Thoracic aorta (tissue), 2 donors: ENCODE results near the gene RUVBL2. TPM values are rescaled to one million over a fixed set of nuclear protein-coding genes. Genes with fewer than 3 reads are reported as not detected.

Experiments used
- ATAC-seq: fragments of 150-250 bp; one replicate; pipeline ENCODE4 v1.8.0; 2017; ENCODE audit warnings: low read depth; ENCODE audit not compliant: insufficient number of reproducible peaks, low FRiP score
- DNase-seq: peaks from one replicate; pipeline ENCODE4 v3.0.0-alpha.2; 2020; ENCODE audit warnings: low spot score
- H3K27ac ChIP-seq, 2 donors: fragments of 200-600 bp; sonication (generic); 1 replicate in 1 of 2; 2 replicates in 1 of 2; pipeline ENCODE4 v1.5.1; 2016; ENCODE audit warnings: mild to moderate bottlenecking in 2 of 2, moderate library complexity in 2 of 2
- H3K27me3 ChIP-seq: fragments of 200-600 bp; sonication (generic); replicated peaks from 2 replicates; pipeline ENCODE4 v1.6.0; 2016; ENCODE audit warnings: mild to moderate bottlenecking; ENCODE audit not compliant: insufficient read depth
- H3K36me3 ChIP-seq: fragments of 200-600 bp; sonication (generic); one replicate; pipeline ENCODE4 v1.5.1; 2016
- H3K4me1 ChIP-seq, 2 donors: fragments of 200-600 bp; sonication (generic); 1 replicate in 1 of 2; 2 replicates in 1 of 2; pipeline versions ENCODE4 v1.5.1 to v1.6.0; 2016; ENCODE audit warnings: low read depth in 2 of 2, mild to moderate bottlenecking in 1 of 2; ENCODE audit not compliant: control insufficient read depth in 1 of 2
- H3K4me3 ChIP-seq: fragments of 200-600 bp; sonication (generic); 2 replicates; pipeline ENCODE4 v1.5.1; 2016; ENCODE audit warnings: mild to moderate bottlenecking
- H3K9me3 ChIP-seq: fragments of 200-600 bp; sonication (generic); 2 replicates; pipeline ENCODE4 v1.5.1; 2016
- total RNA-seq, 2 donors: library from RNA; depleted of rRNA; stranded (reverse); fragments of >200 nt; gene quantifications; one replicate each; pipeline versions ENCODE4 v1.1.0 to v1.2.3, GENCODE V29; 2016
- TF ChIP-seq, protein P1 (sequence below): fragments of 200-600 bp; sonication (generic); IDR thresholded peaks from one replicate; pipeline ENCODE4 v1.5.1; 2019; ENCODE audit warnings: antibody characterized with exemption

RUVBL2 gene
- total RNA-seq, 2 donors from 2014 or later: 51.6 to 52.3 TPM

GRCh38 chr19:48975947-48976847, 17.5 kb upstream of the RUVBL2 start:
- no peak overlapping the region for H3K4me3 ChIP-seq
- H3K27ac ChIP-seq: peak overlapping the region; percentile 5 to 38
- no peaks in the 10 kb centered on the region for H3K9me3 ChIP-seq
- peaks cover 42% of the 10 kb centered on the region for H3K36me3 ChIP-seq
- TF ChIP-seq, protein P1, sequence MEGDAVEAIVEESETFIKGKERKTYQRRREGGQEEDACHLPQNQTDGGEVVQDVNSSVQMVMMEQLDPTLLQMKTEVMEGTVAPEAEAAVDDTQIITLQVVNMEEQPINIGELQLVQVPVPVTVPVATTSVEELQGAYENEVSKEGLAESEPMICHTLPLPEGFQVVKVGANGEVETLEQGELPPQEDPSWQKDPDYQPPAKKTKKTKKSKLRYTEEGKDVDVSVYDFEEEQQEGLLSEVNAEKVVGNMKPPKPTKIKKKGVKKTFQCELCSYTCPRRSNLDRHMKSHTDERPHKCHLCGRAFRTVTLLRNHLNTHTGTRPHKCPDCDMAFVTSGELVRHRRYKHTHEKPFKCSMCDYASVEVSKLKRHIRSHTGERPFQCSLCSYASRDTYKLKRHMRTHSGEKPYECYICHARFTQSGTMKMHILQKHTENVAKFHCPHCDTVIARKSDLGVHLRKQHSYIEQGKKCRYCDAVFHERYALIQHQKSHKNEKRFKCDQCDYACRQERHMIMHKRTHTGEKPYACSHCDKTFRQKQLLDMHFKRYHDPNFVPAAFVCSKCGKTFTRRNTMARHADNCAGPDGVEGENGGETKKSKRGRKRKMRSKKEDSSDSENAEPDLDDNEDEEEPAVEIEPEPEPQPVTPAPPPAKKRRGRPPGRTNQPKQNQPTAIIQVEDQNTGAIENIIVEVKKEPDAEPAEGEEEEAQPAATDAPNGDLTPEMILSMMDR: peak; percentile 29
- no peaks in the 10 kb centered on the region for H3K27me3 ChIP-seq
- H3K4me1 ChIP-seq: peaks cover 16 to 27% of the 10 kb centered on the region in 2 donors
- ATAC-seq (no peak), DNase-seq (no peak)

- Histone ChIP-seq H3K4me1 (peaks cover 16 to 27% of the 10 kb centered on the region in 2 donors), H3K27me3 (no peaks in the 10 kb centered on the region), H3K27ac (peak overlapping the region in 1 of 2 donors; percentile 38), H3K4me3 (no peak overlapping the region), H3K9me3 (no peaks in the 10 kb centered on the region), H3K36me3 (peaks cover 45% of the 10 kb centered on the region)
- DNase-seq (no peak), ATAC-seq (no peak)
- TF ChIP-seq, protein P1: no peak
These were observed 16.6 kb upstream of the RUVBL2 start for GRCh38 chr19:48977061-48977460.

DNA sequence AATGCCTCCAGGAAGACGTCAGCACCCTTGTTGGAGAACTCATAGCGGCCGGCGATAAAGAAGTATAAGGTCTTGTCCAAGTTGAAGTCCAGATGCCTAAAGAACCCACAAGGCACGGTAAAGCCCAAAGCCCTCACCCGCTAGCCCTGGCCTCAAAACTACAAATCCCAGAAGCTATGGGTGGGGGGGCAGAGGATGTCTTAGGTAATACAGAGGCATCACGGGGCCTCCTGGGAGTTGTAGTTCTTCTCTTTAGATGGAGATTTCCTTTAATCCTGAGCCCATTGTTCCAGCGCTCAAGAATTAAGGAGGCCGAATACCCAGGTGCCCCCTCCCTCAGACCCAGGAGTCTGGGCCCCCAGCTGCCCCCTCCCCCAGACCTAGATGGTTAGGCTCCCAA, 11.4 kb upstream of the RUVBL2 start:
- TF ChIP-seq, protein P1: no peak
- H3K4me3 ChIP-seq: no peak overlapping the region
- no peaks in the 10 kb centered on the region for H3K27me3 ChIP-seq
- peaks cover 59% of the 10 kb centered on the region for H3K36me3 ChIP-seq
- ATAC-seq (no peak), DNase-seq (no peak)
- H3K27ac ChIP-seq: no peak overlapping the region
- H3K9me3 ChIP-seq: no peaks in the 10 kb centered on the region
- H3K4me1 ChIP-seq: peaks cover 16 to 23% of the 10 kb centered on the region in 2 donors

DNA sequence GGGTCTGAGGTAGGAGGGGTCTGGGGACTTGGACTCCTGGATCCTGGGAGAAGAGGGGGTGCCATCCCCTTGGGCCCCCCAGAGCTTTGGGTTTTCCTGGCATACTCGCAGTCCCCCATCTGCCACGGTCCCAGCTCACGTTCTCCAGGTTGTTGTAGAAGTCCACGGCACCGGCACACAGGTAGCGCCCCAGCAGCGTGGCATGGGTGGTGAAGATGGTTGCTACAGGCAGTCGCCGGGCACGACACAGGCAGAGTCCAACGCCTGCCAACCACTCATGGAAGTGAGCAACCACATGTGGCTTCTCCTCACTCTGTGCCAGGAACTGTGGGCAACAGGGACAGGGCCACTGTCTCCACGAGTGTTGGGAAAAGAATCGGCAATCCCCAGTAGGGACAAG, 8.0 kb upstream of the RUVBL2 start:
- Histone ChIP-seq H3K9me3 (no peaks in the 10 kb centered on the region), H3K4me1 (peaks cover 0 to 14% of the 10 kb centered on the region in 2 donors), H3K36me3 (peaks cover 71% of the 10 kb centered on the region), H3K4me3 (no peak overlapping the region), H3K27ac (no peak overlapping the region), H3K27me3 (no peaks in the 10 kb centered on the region)
- no peak for DNase-seq
- TF ChIP-seq, protein P1: no peak
- ATAC-seq: no peak

GRCh38 chr19:48986211-48986610, 7.5 kb upstream of the RUVBL2 start:
- no peak overlapping the region for H3K27ac ChIP-seq
- H3K4me3 ChIP-seq: no peak overlapping the region
- DNase-seq (no peak), ATAC-seq (no peak)
- H3K4me1 ChIP-seq: peaks cover 3 to 19% of the 10 kb centered on the region in 2 donors
- no peaks in the 10 kb centered on the region for H3K27me3 ChIP-seq
- TF ChIP-seq, protein P1: no peak
- peaks cover 68% of the 10 kb centered on the region for H3K36me3 ChIP-seq
- H3K9me3 ChIP-seq: no peaks in the 10 kb centered on the region
